ENCODE data around the gene UGT3A1.
"Not testable (repeated sequence)": the region's sequence is repeated elsewhere in the genome, so short reads cannot be mapped to it uniquely, and the experiment has no call there.

Gene UGT3A1

DNA sequence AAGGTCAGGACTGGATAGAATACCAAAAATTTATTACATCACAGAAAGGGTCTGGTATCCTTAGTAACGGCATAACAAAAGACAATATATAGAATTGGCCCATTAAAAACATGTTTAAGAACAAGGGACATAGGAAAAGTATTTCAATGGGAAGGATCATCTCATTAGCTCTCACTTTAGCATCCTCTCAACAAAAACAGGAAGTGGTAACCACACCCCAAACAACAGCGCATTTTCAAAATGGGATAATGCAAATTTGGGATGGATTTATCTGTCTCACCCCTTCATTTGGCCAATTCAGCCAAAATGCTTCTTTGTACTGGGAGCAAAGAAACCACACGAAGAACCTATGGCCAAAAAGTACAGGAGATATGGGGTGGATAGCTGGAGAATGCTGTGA, 9.8 kb upstream of the UGT3A1 start:
- in situ Hi-C loops (cut with HindIII; ENCODE audit: low pct_ligation_motif_present, low pct_unique_long_range_greater_than_20kb, low sequenced_read_pairs) = no loop called here

DNA sequence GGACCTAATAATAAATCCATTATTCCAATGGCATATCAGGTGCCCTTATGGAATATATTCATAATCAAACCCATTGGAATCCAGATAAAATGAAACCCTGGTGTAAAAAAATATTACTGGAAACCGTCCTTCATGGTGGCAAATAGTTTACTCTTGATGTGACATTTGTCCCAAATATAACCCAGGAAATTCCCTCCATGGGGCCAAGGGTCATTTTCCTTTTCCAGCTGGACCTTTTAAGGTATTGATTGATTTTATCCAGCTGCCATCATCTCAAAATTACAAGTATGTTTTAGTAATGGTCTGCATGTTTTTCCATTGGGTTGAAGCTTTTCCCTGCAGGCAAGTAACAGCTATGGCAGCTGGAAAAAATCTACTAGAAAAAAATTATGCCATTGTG, 8.4 kb upstream of the UGT3A1 start:
- in situ Hi-C loops (cut with HindIII; ENCODE audit: low pct_ligation_motif_present, low pct_unique_long_range_greater_than_20kb, low sequenced_read_pairs) = no loop called here
- no peak for DNase-seq

More for the DNA sequence above, 9.8 kb upstream of the UGT3A1 start:
- no peak for DNase-seq

DNA sequence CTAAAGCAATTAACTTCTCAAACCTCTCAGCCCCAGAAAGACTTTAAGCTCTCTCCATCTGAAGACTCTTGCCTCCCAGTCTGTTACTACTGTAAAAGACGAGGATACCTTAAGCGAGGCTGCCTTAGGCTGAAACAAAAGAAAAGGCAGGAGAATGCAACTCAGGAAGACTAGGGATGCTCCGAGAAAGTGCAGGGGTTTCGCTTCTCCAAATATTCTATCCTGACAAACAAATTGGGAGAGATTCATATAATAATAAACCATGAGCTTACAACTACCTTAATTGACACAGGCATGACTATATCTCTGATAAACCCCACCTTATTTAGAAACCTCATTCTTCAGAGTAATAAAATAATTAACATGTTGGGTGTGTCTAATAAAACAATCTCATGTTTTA, 4.9 kb upstream of the UGT3A1 start:
- in situ Hi-C loops (cut with HindIII; ENCODE audit: low pct_ligation_motif_present, low pct_unique_long_range_greater_than_20kb, low sequenced_read_pairs) = no loop called here
- no peak for DNase-seq

DNA sequence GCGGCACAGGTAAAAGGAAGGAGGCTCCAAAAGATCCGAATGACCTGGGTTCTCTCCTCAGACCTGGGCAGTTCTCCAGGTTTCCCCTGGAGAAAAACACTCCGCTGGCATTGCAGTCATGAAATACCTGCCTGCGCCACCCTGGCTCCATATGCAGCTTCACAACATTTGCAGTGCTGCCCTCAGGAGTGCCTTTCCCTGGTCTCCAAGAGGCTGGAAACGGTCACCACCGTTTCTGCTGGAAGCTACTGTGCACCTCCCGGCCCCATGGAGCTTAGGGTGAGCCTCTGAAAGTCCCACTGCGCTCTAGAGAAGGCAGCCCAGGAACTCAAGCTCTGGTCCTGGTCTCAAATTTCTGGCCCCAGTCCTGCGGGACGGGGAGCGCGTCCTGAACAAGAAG, 670 bp downstream of the UGT3A1 start:
- DNase-seq = no peak
- in situ Hi-C loops (cut with HindIII; ENCODE audit: low pct_ligation_motif_present, low pct_unique_long_range_greater_than_20kb, low sequenced_read_pairs) = no loop called here

DNA sequence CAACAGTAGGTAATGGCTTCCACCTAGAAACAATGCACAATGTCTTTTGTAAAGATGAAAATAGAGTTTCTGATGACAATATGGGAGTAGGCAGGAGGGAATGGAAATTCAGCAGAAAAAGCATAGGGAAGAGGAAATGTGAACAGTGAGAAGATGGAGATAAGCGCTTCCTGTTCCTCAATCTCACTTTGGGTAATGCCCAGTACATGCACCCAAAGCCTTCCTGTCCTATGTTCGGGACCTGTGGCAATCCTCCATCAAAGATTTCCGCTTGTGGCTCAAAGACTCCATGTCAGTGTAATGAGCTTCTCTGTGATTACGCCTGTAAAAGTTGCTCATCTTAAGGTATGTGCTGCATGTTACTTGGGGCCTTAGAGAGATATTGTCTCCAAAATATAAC, 2.7 kb downstream of the UGT3A1 start:
- in situ Hi-C loops (cut with HindIII; ENCODE audit: low pct_ligation_motif_present, low pct_unique_long_range_greater_than_20kb, low sequenced_read_pairs) = no loop called here
- DNase-seq = no peak

DNA sequence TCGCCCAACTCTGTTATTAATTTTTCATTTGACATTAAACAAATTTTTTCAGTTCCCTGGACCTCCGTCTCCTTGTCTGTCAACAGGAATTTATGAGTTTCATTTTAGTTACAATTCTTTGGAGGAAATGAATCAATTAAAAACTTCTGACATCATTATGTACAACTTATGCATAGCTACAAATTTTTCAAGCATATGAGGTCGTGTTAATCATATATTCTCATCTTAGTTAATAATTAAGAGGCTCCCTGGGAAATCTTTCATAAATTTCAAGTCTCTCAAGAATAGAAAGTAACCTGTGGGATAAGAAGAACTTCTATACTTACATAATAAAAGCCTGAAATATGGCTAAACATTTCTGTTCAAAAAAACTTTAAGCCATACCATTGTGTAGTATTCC, 3.4 kb downstream of the UGT3A1 start:
- in situ Hi-C loops (cut with HindIII; ENCODE audit: low pct_ligation_motif_present, low pct_unique_long_range_greater_than_20kb, low sequenced_read_pairs) = no loop called here
- DNase-seq = no peak

DNA sequence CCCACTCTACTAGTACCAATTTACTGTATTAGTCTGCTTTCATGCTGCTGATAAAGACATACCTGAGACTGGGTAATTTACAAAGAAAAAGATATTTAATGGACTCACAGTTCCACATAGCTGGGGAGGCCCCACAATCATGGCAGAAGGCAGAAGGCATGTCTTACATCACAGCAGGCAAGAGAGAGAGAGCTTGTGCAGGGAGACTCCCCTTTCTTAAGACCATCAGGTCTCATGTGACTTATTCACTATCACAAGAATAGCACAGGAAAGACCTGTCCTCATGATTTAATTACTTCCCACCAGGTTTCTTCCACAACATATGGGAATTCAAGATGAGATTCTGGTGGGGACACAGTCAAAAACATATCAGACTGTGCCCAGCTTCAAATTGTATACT, 11.5 kb downstream of the UGT3A1 start:
- no peak for DNase-seq
- in situ Hi-C loops (cut with HindIII; ENCODE audit: low pct_ligation_motif_present, low pct_unique_long_range_greater_than_20kb, low sequenced_read_pairs) = no loop called here

DNA sequence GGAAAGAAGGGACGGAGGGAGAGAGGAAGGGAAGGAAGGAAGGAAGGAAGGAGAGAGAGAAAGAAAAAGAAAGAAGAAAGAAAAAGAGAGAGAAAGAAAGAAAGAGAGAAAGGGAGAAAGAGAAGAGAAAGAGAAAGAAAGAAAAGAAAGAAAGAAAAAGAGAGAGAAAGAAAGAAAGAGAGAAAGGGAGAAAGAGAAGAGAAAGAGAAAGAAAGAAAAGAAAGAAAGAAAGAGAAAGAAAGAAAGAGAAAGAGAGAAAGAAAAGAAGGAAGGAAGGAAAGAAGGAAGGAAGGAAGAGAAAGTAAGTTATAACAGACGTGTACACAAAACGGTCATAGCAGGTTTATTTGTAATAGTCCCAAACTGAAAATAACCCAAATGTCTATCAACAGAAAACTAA, 14.3 kb downstream of the UGT3A1 start:
- in situ Hi-C loops (cut with HindIII; ENCODE audit: low pct_ligation_motif_present, low pct_unique_long_range_greater_than_20kb, low sequenced_read_pairs); DNase-seq: not testable (repeated sequence)

DNA sequence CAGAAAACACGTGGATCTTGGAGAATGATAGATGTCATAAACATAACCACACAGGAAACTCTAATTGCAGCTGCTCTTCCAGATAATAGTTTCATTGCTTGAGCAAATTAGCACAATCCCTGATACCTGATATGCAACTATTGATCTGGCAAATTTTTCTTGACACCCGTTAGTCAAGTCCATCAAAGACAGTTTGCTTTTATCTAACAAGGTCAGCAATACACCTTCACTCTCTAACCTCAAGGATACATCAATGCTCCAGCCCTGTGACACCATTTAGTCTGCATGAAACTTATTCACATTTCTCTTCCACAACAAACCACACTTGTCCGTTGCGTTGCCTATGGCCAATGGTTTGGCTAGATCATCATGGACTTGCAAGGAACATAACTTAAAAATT, 16.6 kb downstream of the UGT3A1 start:
- in situ Hi-C loops (cut with HindIII; ENCODE audit: low pct_ligation_motif_present, low pct_unique_long_range_greater_than_20kb, low sequenced_read_pairs) = no loop called here
- DNase-seq = no peak

DNA sequence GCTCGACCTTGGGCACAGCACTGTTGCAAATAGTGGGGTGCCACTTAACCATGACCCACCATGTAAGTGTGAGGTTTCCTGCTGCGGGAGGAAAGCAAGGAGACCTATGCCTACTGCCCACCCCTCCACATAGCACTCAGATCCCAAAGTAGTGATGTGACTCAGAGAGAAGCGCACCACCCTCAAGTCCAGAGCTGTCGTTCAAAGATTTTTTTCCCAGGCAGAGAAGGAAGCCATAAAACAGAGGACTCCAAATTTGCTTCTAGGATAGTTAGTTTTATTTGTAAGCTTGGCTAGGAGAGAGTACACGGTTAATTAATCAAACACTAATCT, 19.3 kb downstream of the UGT3A1 start:
- no peak for DNase-seq
- in situ Hi-C loops (cut with HindIII; ENCODE audit: low pct_ligation_motif_present, low pct_unique_long_range_greater_than_20kb, low sequenced_read_pairs) = no loop called here

DNA sequence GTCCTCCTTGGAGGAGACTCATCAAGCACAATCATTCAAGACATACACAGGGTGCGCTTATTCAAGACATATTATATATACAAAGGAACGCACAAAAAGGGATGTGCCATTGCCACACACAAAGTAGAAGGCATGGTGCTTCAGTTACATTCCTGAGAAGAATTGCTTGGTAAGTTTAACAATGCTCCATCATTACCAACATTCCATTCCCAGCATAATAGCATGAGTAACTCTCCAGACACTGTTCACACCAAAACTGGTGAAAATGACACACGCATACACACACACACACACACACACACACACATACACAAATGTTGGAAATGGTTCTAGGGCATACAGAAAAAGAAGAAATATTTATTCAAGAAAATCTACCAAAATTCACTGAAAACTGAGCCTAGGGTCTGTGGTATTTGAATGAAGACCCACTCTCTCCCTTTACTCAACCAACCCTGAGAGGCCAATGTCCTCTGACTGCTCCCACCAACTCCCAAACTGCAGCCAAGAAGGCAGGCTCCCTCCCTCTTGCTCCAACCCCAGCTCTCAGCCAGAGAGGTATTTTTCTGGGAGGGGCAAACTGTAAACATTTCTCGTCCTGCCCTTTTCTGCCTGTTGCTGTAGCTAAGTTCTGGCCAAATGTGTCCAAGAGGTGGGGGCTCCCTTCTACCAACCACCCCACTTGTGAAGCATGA, 19.9 kb downstream of the UGT3A1 start:
- DNase-seq = no peak
- in situ Hi-C loops (cut with HindIII; ENCODE audit: low pct_ligation_motif_present, low pct_unique_long_range_greater_than_20kb, low sequenced_read_pairs) = no loop called here

DNA sequence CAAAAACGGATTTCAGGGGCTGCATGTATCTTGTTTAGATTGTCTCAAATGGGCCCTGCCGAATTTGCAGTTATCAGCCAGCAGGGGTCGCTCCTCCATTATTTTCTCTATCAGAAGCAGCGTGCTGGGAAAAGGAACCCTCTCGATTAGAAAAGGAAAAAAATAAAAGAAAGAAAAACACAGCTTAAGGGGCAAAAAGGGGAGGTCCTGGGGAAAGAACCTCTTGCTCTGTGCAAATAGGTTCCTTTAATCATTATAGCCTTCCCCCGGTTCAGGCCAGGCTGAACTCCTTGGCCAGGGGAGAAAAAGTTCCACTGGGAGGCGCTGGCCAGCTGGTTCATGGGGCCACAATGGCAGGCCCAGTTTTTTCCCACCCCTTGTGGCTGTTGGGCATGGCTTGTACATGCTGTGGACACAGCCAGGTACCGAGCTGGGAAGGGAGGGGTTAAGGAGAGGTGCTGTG, 27.8 kb downstream of the UGT3A1 start:
- in situ Hi-C loops (cut with HindIII; ENCODE audit: low pct_ligation_motif_present, low pct_unique_long_range_greater_than_20kb, low sequenced_read_pairs) = no loop called here
- no peak for DNase-seq

DNA sequence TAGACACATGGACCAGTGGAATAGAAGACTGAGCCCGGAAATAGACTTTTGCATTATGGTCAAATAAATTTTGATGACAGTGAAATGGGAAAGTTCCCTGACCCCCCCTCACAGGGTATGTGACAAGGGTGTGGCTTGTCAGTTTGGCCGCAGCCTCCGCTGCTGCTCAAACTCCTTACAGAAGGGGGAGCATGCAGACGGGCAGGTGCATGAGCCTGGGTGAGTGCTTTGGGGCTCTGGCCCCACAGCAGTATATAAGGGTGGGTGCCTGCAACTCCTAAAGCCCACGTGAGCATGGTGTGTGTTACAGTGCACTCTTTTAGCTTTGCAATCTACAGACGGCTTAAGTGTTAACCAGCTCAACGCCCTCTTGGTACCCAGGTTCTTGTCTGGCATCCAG, 30.9 kb downstream of the UGT3A1 start:
- DNase-seq = no peak
- in situ Hi-C loops (cut with HindIII; ENCODE audit: low pct_ligation_motif_present, low pct_unique_long_range_greater_than_20kb, low sequenced_read_pairs) = no loop called here

DNA sequence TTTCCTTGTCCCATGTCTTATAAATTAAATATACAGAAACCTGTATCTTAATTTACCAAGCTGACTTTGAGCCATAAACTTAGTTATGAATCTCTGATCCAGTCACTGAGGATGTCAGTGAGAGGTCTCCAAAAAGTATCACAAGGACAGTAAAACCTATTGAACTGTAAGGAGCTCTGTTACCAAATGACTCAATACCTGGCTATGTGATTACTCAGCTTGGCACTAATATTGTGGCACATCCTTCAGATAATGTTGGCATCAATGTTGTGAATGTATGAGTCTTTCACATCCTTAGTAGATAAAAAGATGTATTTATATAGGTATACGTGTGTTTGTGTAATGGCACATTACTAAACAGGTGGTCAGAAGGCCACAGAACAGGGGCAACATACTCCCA, 34.8 kb downstream of the UGT3A1 start:
- in situ Hi-C loops (cut with HindIII; ENCODE audit: low pct_ligation_motif_present, low pct_unique_long_range_greater_than_20kb, low sequenced_read_pairs) = no loop called here
- peak; percentile 11 for DNase-seq

DNA sequence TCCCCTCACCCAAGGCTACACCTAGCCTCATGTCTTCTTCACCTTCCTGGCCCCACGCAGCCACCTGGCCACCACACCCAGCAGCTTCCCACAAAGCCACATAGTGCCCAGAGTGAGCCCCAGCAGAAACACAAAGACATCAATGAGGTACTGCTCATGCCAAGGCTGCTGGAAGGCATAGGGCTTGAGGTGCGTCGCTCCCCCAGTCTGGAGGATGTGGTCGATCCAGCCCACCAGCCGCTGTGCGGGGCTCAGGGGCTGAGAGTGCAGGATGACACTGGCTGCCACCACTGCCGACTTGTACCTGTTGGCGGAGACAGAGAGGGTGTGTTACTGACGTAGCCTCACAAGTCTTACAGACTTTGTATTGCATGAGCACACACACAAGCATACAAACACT, 37.0 kb downstream of the UGT3A1 start:
- no peak for DNase-seq
- in situ Hi-C loops (cut with HindIII; ENCODE audit: low pct_ligation_motif_present, low pct_unique_long_range_greater_than_20kb, low sequenced_read_pairs) = no loop called here

DNA sequence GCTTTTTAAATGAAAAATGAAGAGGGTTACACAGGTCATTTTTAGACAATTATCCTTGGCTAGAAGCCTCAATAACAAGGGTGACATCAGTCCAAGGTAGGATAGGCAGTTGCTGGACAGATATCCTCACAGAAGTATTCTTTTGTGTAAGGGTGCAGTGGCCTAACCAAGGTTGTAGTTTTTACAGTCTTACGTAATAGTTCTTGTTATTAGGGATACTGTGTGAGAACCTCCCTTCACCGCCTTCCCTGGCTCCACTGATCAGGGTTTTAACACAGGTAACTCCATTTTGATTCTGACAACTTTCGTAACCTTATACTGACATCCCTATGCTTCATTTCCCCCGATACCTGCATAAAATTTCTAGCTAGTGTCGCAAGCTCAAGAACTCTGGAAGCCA, 44.1 kb downstream of the UGT3A1 start:
- in situ Hi-C loops (cut with HindIII; ENCODE audit: low pct_ligation_motif_present, low pct_unique_long_range_greater_than_20kb, low sequenced_read_pairs) = no loop called here
- DNase-seq = no peak

DNA sequence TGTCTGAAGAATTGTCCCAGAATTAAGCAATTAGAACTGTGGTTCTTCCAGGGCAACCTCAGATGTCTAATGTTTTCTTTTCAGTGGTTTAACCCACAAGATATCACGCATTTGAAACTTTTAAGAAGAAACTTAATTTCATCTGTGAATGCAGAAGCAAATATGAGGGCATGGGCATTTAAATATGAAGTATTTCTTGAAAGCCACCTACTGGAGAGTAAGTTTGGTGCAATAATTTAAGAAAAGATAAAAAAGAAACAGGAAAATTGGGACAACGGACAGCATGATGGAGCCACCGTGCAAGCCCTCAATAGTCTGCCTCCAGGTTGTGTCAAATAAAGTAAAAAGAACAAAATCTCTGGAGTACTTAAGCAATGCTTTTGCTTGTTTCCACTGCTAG, 51.6 kb downstream of the UGT3A1 start:
- in situ Hi-C loops (cut with HindIII; ENCODE audit: low pct_ligation_motif_present, low pct_unique_long_range_greater_than_20kb, low sequenced_read_pairs) = no loop called here
- DNase-seq = no peak

DNA sequence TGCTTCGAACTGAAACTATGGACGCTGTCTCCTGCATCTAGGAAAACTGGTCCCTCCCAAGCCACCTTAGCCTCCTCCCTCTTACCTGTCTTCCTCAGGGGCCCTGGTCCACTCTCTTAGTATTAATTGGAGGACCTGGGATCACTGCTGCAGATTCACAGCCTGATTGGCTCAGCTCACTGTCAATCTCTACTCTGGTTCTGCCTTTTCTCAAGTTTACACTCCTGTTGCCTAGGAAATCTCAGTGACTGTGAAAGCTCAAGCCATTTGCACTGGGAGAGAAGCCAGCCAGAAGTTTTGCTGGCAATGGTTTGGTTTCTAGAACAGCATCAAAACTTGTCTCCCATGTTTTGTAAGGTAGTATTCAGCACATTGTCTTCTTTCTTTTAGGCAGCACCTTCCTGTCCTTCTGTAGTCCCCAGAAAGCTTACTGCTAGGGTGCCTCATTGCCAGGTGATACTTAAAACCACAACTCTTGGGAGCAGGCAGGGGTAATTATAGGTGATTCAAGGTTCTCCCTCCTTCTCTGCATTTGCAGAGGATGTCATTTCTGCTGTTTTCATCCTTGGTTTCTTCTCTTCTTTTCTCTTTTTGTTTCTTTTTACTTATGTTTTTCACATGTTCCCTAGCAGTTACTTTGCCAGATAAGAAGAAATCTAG, 52.5 kb downstream of the UGT3A1 start, which contains the start of gene CAPSL:
TSS of gene CAPSL (minus strand) at position 55 of the 660 bp plus-strand sequence. CDS start 17,502 bp downstream, outside the sequence.
- in situ Hi-C loops (cut with HindIII; ENCODE audit: low pct_ligation_motif_present, low pct_unique_long_range_greater_than_20kb, low sequenced_read_pairs) = no loop called here
- peak; percentile 11 for DNase-seq

DNA sequence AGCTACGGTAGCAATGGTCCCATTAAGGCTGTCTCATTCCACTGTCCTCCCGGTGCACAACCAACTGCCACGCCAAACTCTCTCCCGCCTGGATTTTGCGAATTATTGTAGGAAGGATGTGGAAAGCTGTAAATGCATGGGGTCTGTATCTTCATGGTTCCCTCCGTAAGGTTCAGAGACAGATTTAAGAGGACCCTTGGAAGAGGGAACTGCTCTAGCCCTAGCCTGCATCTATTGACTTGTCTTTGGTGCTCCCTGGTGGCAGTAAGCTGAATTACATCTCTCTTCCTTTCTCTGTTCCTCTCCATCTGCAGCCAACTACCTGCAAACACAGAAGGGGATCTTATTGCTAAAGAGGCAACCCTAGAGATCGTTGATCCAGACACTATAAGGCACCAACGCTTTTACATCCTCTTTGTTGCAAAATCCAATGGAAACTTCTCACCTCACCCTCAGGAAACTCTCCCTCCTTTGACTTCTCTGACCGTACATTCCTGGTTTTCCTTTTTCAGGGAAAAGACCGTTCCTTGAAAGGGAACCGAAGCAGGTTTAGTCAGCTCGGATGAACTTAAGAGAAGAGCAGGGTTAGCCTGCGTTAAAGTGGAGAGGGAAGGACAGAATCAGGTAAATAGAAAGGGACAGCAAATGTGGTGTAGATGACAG, 64.7 kb downstream of the UGT3A1 start:
- in situ Hi-C loops (cut with HindIII; ENCODE audit: low pct_ligation_motif_present, low pct_unique_long_range_greater_than_20kb, low sequenced_read_pairs) = no loop called here
- peak; percentile 24 for DNase-seq
